Neural progenitor cell (in vitro differentiated cells): ENCODE measurements around the gene IKZF3.

ENCODE experiments used
- CTCF ChIP-seq: fragments of 200-600 bp; sonication (generic); IDR thresholded peaks from 2 replicates; pipeline ENCODE4 v1.5.1; 2017; ENCODE audit warnings: antibody characterized with exemption, mild to moderate bottlenecking
- EZH2 ChIP-seq: fragments of 200-600 bp; sonication (generic); IDR thresholded peaks from 2 replicates; pipeline ENCODE4 v1.6.1; 2017; ENCODE audit warnings: antibody characterized with exemption, mild to moderate bottlenecking, moderate library complexity
- EZH2phosphoT487 ChIP-seq: fragments of 200-600 bp; sonication (generic); IDR thresholded peaks from 2 replicates; pipeline ENCODE4 v1.6.1; 2017; ENCODE audit warnings: antibody characterized with exemption

GRCh38 chr17:39820987-39821386 lies 43.1 kb downstream of the IKZF3 start:
- TF ChIP-seq CTCF: no peak
- no peak for TF ChIP-seq EZH2
- TF ChIP-seq EZH2phosphoT487: no peak
